Measurements from ENCODE around the gene KHSRP.

GRCh38 chr19:6425732-6426620 is 1.4 kb upstream of the KHSRP start:
- TF ChIP-seq EZH2 (IDR thresholded peaks at IDR 0.05; ENCODE audit: borderline replicate concordance, insufficient read depth, low read depth, low read length, poor library complexity, severe bottlenecking): no peak
- TF ChIP-seq, protein P1, sequence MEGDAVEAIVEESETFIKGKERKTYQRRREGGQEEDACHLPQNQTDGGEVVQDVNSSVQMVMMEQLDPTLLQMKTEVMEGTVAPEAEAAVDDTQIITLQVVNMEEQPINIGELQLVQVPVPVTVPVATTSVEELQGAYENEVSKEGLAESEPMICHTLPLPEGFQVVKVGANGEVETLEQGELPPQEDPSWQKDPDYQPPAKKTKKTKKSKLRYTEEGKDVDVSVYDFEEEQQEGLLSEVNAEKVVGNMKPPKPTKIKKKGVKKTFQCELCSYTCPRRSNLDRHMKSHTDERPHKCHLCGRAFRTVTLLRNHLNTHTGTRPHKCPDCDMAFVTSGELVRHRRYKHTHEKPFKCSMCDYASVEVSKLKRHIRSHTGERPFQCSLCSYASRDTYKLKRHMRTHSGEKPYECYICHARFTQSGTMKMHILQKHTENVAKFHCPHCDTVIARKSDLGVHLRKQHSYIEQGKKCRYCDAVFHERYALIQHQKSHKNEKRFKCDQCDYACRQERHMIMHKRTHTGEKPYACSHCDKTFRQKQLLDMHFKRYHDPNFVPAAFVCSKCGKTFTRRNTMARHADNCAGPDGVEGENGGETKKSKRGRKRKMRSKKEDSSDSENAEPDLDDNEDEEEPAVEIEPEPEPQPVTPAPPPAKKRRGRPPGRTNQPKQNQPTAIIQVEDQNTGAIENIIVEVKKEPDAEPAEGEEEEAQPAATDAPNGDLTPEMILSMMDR (IDR thresholded peaks at IDR 0.05): no peak
